NB4 (cell line): Measurements from ENCODE around the gene TTC34.

Source experiments
- POLR2A ChIP-seq: IDR thresholded peaks from 2 replicates; pipeline ENCODE4 v1.6.1; 2011; ENCODE audit warnings: mild to moderate bottlenecking; ENCODE audit not compliant: insufficient read length; ENCODE audit errors: extremely low read depth
- TF ChIP-seq, protein P1 (sequence below): IDR thresholded peaks from one replicate; pipeline ENCODE4 v1.5.1; 2012; ENCODE audit warnings: low read depth, low read length

GRCh38 chr1:2788506-2789163 lies 12.9 kb downstream of the TTC34 start:
- TF ChIP-seq, protein P1, sequence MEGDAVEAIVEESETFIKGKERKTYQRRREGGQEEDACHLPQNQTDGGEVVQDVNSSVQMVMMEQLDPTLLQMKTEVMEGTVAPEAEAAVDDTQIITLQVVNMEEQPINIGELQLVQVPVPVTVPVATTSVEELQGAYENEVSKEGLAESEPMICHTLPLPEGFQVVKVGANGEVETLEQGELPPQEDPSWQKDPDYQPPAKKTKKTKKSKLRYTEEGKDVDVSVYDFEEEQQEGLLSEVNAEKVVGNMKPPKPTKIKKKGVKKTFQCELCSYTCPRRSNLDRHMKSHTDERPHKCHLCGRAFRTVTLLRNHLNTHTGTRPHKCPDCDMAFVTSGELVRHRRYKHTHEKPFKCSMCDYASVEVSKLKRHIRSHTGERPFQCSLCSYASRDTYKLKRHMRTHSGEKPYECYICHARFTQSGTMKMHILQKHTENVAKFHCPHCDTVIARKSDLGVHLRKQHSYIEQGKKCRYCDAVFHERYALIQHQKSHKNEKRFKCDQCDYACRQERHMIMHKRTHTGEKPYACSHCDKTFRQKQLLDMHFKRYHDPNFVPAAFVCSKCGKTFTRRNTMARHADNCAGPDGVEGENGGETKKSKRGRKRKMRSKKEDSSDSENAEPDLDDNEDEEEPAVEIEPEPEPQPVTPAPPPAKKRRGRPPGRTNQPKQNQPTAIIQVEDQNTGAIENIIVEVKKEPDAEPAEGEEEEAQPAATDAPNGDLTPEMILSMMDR, result no peak
- TF ChIP-seq POLR2A, result no peak
